GM12878 (cell line): ENCODE results near the gene PPFIA3. TPM values are rescaled to one million over a fixed set of nuclear protein-coding genes. Genes with fewer than 3 reads are reported as not detected.

Source experiments
- ATAC-seq: fragments of 200-7000 bp; cut with Tn5 transposase; 3 replicates; pipeline ENCODE4 v1.9.1; 2020; ENCODE audit warnings: mild to moderate bottlenecking, moderate library complexity
- BruUV-seq: library from RNA; stranded (reverse); fragments of 400-500 nt; replicated peaks from 2 replicates; lab custom pipeline; 2021; lab: Mats Ljungman, UMichigan
- CTCF ChIA-PET: fragments of 300-600 bp; sonication (Branson Sonifier 250); formaldehyde crosslinking; extraction: SDS; loops from one replicate; lab custom pipeline; 2021; ENCODE audit warnings: inconsistent platforms; lab: Yijun Ruan, JAX
- POLR2A ChIA-PET: fragments of 350-600 bp; formaldehyde crosslinking; extraction: SDS; loops from one replicate; lab custom pipeline; 2021; ENCODE audit warnings: inconsistent platforms; lab: Charles Lee
- RAD21 ChIA-PET: fragments of 300-600 bp; sonication (Branson Sonifier 250); formaldehyde crosslinking; loops from one replicate; lab custom pipeline; 2023; ENCODE audit warnings: antibody characterized with exemption; ENCODE audit not compliant: unreplicated experiment; lab: Charles Lee
- SMC1A ChIA-PET: fragments of 300-600 bp; sonication (Branson Sonifier 250); formaldehyde crosslinking; loops from one replicate; lab custom pipeline; 2023; ENCODE audit not compliant: unreplicated experiment, uncharacterized antibody; lab: Charles Lee
- DNase-seq: peaks from one replicate; pipeline ENCODE4 v3.0.0-alpha.2; 2011; ENCODE audit warnings: low read depth, low spot score
- FAIRE-seq: peaks from 3 replicates; lab custom pipeline; 2011; peaks lifted over from hg19 to GRCh38; lab: Jason Lieb, UNC
- H2AFZ ChIP-seq: 2 replicates; pipeline ENCODE4 v1.6.0; 2011; ENCODE audit warnings: low read depth, low read length, control low read depth; ENCODE audit not compliant: control insufficient read depth
- H3K27ac ChIP-seq: 2 replicates; pipeline ENCODE4 v1.5.1; 2011; ENCODE audit warnings: control low read depth; ENCODE audit not compliant: control insufficient read depth, insufficient read depth
- H3K27me3 ChIP-seq, 2 experiments: replicated peaks in 1 of 2; 2 replicates each; pipeline versions ENCODE4 v1.6.0 to v1.6.1; 2011; ENCODE audit warnings: low read length in 1 of 2; ENCODE audit not compliant: control insufficient read depth in 2 of 2, insufficient read depth in 2 of 2
- H3K36me3 ChIP-seq, 2 experiments: 2 replicates each; pipeline ENCODE4 v1.5.1; 2011; ENCODE audit warnings: low read length in 1 of 2; ENCODE audit not compliant: control insufficient read depth in 2 of 2, insufficient read depth in 2 of 2
- H3K4me1 ChIP-seq: 2 replicates; pipeline ENCODE4 v1.6.1; 2011; ENCODE audit warnings: mild to moderate bottlenecking, low read length, moderate library complexity, mixed read lengths; ENCODE audit not compliant: control insufficient read depth, insufficient read depth
- H3K4me2 ChIP-seq: 2 replicates; pipeline ENCODE4 v1.6.0; 2011; ENCODE audit warnings: control low read depth; ENCODE audit not compliant: control insufficient read depth, insufficient read depth
- H3K4me3 ChIP-seq: fragments of 200-600 bp; sonication (generic); 2 replicates; pipeline ENCODE4 v1.5.1; 2016
- H3K79me2 ChIP-seq: 2 replicates; pipeline ENCODE4 v1.6.0; 2011; ENCODE audit warnings: low read length; ENCODE audit not compliant: control insufficient read depth, insufficient read depth
- H3K9ac ChIP-seq: 2 replicates; pipeline ENCODE4 v1.8.0; 2011; ENCODE audit warnings: low read length, control low read depth, mixed read lengths; ENCODE audit not compliant: control insufficient read depth, insufficient read depth
- H3K9me3 ChIP-seq: replicated peaks from 3 replicates; pipeline ENCODE4 v1.5.1; 2011; ENCODE audit warnings: mild to moderate bottlenecking, low read length; ENCODE audit not compliant: control insufficient read depth, insufficient read depth
- H4K20me1 ChIP-seq: 2 replicates; pipeline ENCODE4 v1.6.0; 2011; ENCODE audit not compliant: control insufficient read depth, insufficient read depth
- MEF2B ChIP-seq: fragments of 450-650 bp; IDR thresholded peaks from 2 replicates; pipeline ENCODE4 v1.6.1; 2018; ENCODE audit warnings: mild to moderate bottlenecking, moderate library complexity; ENCODE audit not compliant: partially characterized antibody, poor library complexity, severe bottlenecking
- POLR2AphosphoS5 ChIP-seq: IDR thresholded peaks from 2 replicates; pipeline ENCODE4 v1.6.1; 2011; ENCODE audit warnings: mild to moderate bottlenecking, low read length, inconsistent platforms
- SREBF2 ChIP-seq: IDR thresholded peaks from 2 replicates; pipeline ENCODE4 v1.6.1; 2012; ENCODE audit warnings: mild to moderate bottlenecking, low read length
- STAT1 ChIP-seq: fragments of 450-650 bp; conservative IDR thresholded peaks from 2 replicates; pipeline ENCODE4 v1.6.1; 2014; ENCODE audit warnings: antibody characterized with exemption, mild to moderate bottlenecking
- ZNF207 ChIP-seq: fragments of 450-650 bp; IDR thresholded peaks from 2 replicates; pipeline ENCODE4 v1.6.1; 2014; ENCODE audit warnings: antibody characterized with exemption, mild to moderate bottlenecking, borderline replicate concordance
- WGBS: methylation state at CpG from one replicate; pipeline ENCODE4 v1.1.6; 2016; ENCODE audit warnings: low lambda C conversion rate; ENCODE audit not compliant: insufficient replicate concordance, insufficient coverage; ENCODE audit errors: missing lambda C conversion rate; 5-methylcytosine and 5-hydroxymethylcytosine counted together
- in situ Hi-C: fragments of 300-500 bp; cut with MboI; formaldehyde crosslinking; loops from 9 replicates; pipeline ENCODE4 v1.14.3; 2018; ENCODE audit warnings: mixed read lengths
- intact Hi-C: fragments of 100-400 bp; cut with micrococcal nuclease; formaldehyde crosslinking; loops from one replicate; pipeline ENCODE4 v1.14.2; 2022; ENCODE audit not compliant: unreplicated experiment
- polyA plus RNA-seq, 11 experiments: library from polyadenylated mRNA; depleted of rRNA in 4 of 11; unstranded in 6 of 11; stranded (reverse) in 5 of 11; fragments of >200 nt; fragmentation: Nextera tagmentation in 4 of 11; fragmentation: Illumina TruSeq in 1 of 11; extraction: Ambion mirVana in 4 of 11; extraction: Trizol in 1 of 11; gene quantifications; 1 replicate in 1 of 11; 2 replicates in 10 of 11; pipeline versions ENCODE4 v1.2.1 to v1.2.3, GENCODE V29; 2011 to 2016; ENCODE audit warnings: inconsistent platforms in 2 of 11, missing spikeins in 2 of 11, low read depth in 1 of 11
- total RNA-seq, 4 experiments: library from RNA; depleted of rRNA in 3 of 4; stranded (reverse); fragments of >200 nt in 3 of 4; fragmentation: Illumina TruSeq in 1 of 4; extraction: Trizol in 1 of 4; gene quantifications; 2 replicates each; pipeline versions ENCODE4 v1.2.1 to v1.2.3, GENCODE V29; 2013 to 2021
- TF ChIP-seq, protein P1 (sequence below): fragments of 450-650 bp; IDR thresholded peaks from 2 replicates; pipeline ENCODE4 v1.6.1; 2018; ENCODE audit warnings: borderline replicate concordance, mild to moderate bottlenecking; ENCODE audit not compliant: partially characterized antibody
- TF ChIP-seq, protein P2 (sequence below): IDR thresholded peaks from 2 replicates; pipeline ENCODE4 v1.6.1; 2011; ENCODE audit warnings: borderline replicate concordance, low read depth, mild to moderate bottlenecking, moderate library complexity, low read length; ENCODE audit not compliant: insufficient read depth, poor library complexity, severe bottlenecking

Gene PPFIA3
- total and polyA plus RNA-seq, 10 of the 15 experiments (the other 5 are each of a cell fraction or from before 2014, with no cell fraction given) = 0.11 to 1.7 (median 0.73) TPM; not detected in 3

DNA sequence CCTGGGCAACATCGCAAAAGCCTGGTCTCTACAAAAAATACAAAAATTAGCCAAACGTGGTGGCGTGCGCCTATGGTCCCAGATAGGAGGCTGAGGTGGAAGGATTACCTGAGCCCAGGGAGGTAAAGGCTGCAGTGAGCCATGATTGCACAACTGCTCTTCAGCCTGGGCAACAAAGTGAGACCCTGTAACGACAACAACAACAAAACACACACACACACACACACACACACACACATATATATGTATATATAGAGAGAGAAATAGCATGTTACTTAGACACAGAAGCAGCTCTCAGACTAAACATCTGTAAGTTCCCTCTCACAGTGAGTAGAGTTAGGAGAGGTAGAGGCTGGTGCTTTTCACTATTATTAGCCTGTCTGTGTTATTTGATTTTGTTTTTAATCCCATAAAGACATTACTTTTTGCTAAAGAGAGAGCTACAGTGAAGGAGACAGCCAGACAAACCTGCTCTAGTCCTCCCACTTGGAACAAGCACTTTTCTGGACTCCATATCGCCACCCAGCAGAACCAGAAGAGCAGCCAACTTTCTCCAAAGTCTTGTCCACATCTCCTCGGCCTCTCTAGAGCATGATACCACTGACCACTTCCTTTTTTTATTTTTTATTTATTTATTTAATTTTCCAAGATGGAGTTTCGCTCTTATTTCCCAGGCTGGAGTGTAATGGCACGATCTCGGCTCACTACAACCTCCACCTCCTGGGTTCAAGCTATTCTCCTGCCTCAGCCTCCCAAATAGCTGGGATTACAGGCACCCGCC, 7.9 kb upstream of the PPFIA3 start:
- DNase-seq = no peak
- Histone ChIP-seq H3K9ac (no peak overlapping the region), H3K4me1 (peaks cover 4% of the 10 kb centered on the region), H4K20me1 (no peaks in the 10 kb centered on the region), H3K9me3 (no peaks in the 10 kb centered on the region), H3K27me3 (no peaks in the 10 kb centered on the region), H3K36me3 (peaks cover under 1 to 21% of the 10 kb centered on the region in 2 experiments; a peak in 3 of 4 replicates), H3K4me2 (no peak overlapping the region), H2AFZ (no peak overlapping the region), H3K79me2 (no peaks in the 10 kb centered on the region), H3K27ac (no peak overlapping the region), H3K4me3 (no peak overlapping the region)
- ChIA-PET SMC1A (no interaction called here), CTCF (interaction anchor here (0.7 to 2.0 kb wide), 2 partner anchors 11 to 13 kb away, joined by 3 to 12 read pairs; no protein-coding TSS in a partner anchor), RAD21 (interaction anchor here (0.9 kb wide), 1 partner anchor 14 kb away, joined by 4 read pairs; no protein-coding TSS in a partner anchor), POLR2A (no interaction called here)
- BruUV-seq = no TSS peak
- intact Hi-C loops (no loop called here), in situ Hi-C loops (no loop called here)
- no peak for FAIRE-seq
- no peak for ATAC-seq
- TF ChIP-seq, protein P1, sequence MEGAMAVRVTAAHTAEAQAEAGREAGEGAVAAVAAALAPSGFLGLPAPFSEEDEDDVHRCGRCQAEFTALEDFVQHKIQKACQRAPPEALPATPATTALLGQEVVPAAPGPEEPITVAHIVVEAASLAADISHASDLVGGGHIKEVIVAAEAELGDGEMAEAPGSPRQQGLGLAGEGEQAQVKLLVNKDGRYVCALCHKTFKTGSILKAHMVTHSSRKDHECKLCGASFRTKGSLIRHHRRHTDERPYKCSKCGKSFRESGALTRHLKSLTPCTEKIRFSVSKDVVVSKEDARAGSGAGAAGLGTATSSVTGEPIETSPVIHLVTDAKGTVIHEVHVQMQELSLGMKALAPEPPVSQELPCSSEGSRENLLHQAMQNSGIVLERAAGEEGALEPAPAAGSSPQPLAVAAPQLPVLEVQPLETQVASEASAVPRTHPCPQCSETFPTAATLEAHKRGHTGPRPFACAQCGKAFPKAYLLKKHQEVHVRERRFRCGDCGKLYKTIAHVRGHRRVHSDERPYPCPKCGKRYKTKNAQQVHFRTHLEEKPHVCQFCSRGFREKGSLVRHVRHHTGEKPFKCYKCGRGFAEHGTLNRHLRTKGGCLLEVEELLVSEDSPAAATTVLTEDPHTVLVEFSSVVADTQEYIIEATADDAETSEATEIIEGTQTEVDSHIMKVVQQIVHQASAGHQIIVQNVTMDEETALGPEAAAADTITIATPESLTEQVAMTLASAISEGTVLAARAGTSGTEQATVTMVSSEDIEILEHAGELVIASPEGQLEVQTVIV = no peak
- no peak for TF ChIP-seq SREBF2
- peak; percentile 45; the same call in 1 of the 2 replicates for TF ChIP-seq POLR2AphosphoS5
- TF ChIP-seq ZNF207 = no peak
- TF ChIP-seq, protein P2, sequence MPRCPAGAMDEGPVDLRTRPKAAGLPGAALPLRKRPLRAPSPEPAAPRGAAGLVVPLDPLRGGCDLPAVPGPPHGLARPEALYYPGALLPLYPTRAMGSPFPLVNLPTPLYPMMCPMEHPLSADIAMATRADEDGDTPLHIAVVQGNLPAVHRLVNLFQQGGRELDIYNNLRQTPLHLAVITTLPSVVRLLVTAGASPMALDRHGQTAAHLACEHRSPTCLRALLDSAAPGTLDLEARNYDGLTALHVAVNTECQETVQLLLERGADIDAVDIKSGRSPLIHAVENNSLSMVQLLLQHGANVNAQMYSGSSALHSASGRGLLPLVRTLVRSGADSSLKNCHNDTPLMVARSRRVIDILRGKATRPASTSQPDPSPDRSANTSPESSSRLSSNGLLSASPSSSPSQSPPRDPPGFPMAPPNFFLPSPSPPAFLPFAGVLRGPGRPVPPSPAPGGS = peak; percentile 48
- TF ChIP-seq STAT1 = no peak
- no peak for TF ChIP-seq MEF2B
- WGBS = 89% methylated on average over 11 of the region's 11 CpGs
